CD4-positive, alpha-beta T cell (primary cell): ENCODE results near the gene PTPRK. TPM values are rescaled to one million over a fixed set of nuclear protein-coding genes. Genes with fewer than 3 reads are reported as not detected.

Source experiments
- ATAC-seq: fragments of 200-7000 bp; cut with Tn5 transposase; one replicate; pipeline ENCODE4 v1.10.0; 2022; ENCODE audit warnings: mild to moderate bottlenecking; ENCODE audit not compliant: poor library complexity
- CTCF ChIA-PET: fragments of 350-600 bp; sonication (Branson Sonifier 250); formaldehyde crosslinking; loops from one replicate; lab custom pipeline; 2021; ENCODE audit warnings: antibody characterized with exemption, inconsistent platforms; lab: Charles Lee
- POLR2A ChIA-PET: fragments of 350-600 bp; sonication (Branson Sonifier 250); formaldehyde crosslinking; loops from one replicate; lab custom pipeline; 2021; ENCODE audit warnings: antibody characterized with exemption, inconsistent platforms; lab: Charles Lee
- DNase-seq, 14 experiments: peaks; one replicate each; pipeline ENCODE4 v3.0.0-alpha.2; 2013 to 2020; ENCODE audit warnings: mixed read lengths in 2 of 14
- H3K27ac ChIP-seq, 2 donors: one replicate each; pipeline versions ENCODE4 v1.5.1 to v1.7.0; 2013; ENCODE audit warnings: low read length in 2 of 2, low read depth in 1 of 2, mild to moderate bottlenecking in 1 of 2
- H3K27me3 ChIP-seq, 2 experiments: 1 replicate in 1 of 2; 2 replicates in 1 of 2; pipeline versions ENCODE4 v1.6.1 to v1.7.0; 2013; ENCODE audit warnings: low read length in 2 of 2, control low read depth in 1 of 2, mild to moderate bottlenecking in 1 of 2, moderate library complexity in 1 of 2; ENCODE audit not compliant: insufficient read depth in 2 of 2, control insufficient read depth in 1 of 2
- H3K36me3 ChIP-seq: one replicate; pipeline ENCODE4 v1.6.1; 2013; ENCODE audit warnings: low read length, control low read depth; ENCODE audit not compliant: insufficient read depth
- H3K4me1 ChIP-seq: one replicate; pipeline ENCODE4 v1.6.1; 2013; ENCODE audit warnings: low read length, control low read depth; ENCODE audit not compliant: insufficient read depth
- H3K4me3 ChIP-seq: one replicate; pipeline ENCODE4 v1.5.1; 2013; ENCODE audit warnings: mild to moderate bottlenecking, low read length, moderate library complexity
- H3K9me3 ChIP-seq, 2 experiments: 1 replicate in 1 of 2; 2 replicates in 1 of 2; pipeline versions ENCODE4 v1.6.1 to v1.7.0; 2013; ENCODE audit warnings: low read length in 2 of 2, mild to moderate bottlenecking in 2 of 2, control low read depth in 1 of 2, moderate library complexity in 1 of 2; ENCODE audit not compliant: control insufficient read depth in 1 of 2, insufficient read depth in 1 of 2
- H3K27ac Mint-ChIP-seq: one replicate; pipeline ENCODE4 v1.8.0; 2020; ENCODE audit warnings: mixed read lengths
- H3K27me3 Mint-ChIP-seq: one replicate; pipeline ENCODE4 v1.8.0; 2021; ENCODE audit warnings: mixed read lengths
- H3K36me3 Mint-ChIP-seq: one replicate; pipeline ENCODE4 v1.8.0; 2021; ENCODE audit warnings: low read depth, mixed read lengths
- H3K4me1 Mint-ChIP-seq: one replicate; pipeline ENCODE4 v1.8.0; 2021; ENCODE audit warnings: low read depth, mixed read lengths
- H3K4me3 Mint-ChIP-seq: one replicate; pipeline ENCODE4 v1.8.0; 2020; ENCODE audit warnings: mild to moderate bottlenecking, mixed read lengths
- H3K9me3 Mint-ChIP-seq: one replicate; pipeline ENCODE4 v1.8.0; 2020; ENCODE audit warnings: mixed read lengths
- CTCF ChIP-seq: fragments of 200-600 bp; IDR thresholded peaks from one replicate; pipeline ENCODE4 v1.8.0; 2022; ENCODE audit warnings: antibody characterized with exemption, mild to moderate bottlenecking
- intact Hi-C, 2 experiments: fragments of 100-400 bp; cut with DNase I in 1 of 2; cut with micrococcal nuclease in 1 of 2; formaldehyde crosslinking; loops; one replicate each; pipeline versions ENCODE4 v1.15.1 to v1.9.0; 2023 to 2025; cut with DNase I, micrococcal nuclease
- total RNA-seq, 174 experiments: library from RNA in 2 of 174; stranded (reverse) in 2 of 174; gene quantifications; one replicate each; pipeline ENCODE4 v1.2.3 and lab custom pipeline; 2021 to 2026

Gene PTPRK
- total RNA-seq, 2 experiments from 2014 or later, result 8.4 to 10.3 TPM

- Mint-ChIP-seq H3K9me3 (peaks cover 4% of the 10 kb centered on the region), H3K36me3 (no peaks in the 10 kb centered on the region), H3K27me3 (no peaks in the 10 kb centered on the region), H3K27ac (no peak overlapping the region), H3K4me1 (no peaks in the 10 kb centered on the region), H3K4me3 (no peak overlapping the region)
- DNase-seq (no peak), ATAC-seq (no peak)
- H3K27me3 ChIP-seq, result no peaks in the 10 kb centered on the region
- no peaks in the 10 kb centered on the region for H3K4me1 ChIP-seq
- no peak for TF ChIP-seq CTCF
- H3K36me3 ChIP-seq, result no peaks in the 10 kb centered on the region
- H3K4me3 ChIP-seq, result no peak overlapping the region
- ChIA-PET POLR2A (no interaction called here), CTCF (no interaction called here)
- H3K27ac ChIP-seq, result no peak overlapping the region
- intact Hi-C loops, result no loop called here
- peaks cover 4 to 9% of the 10 kb centered on the region in 2 experiments for H3K9me3 ChIP-seq
Measured at GRCh38 chr6:128417698-128418097, 102.7 kb downstream of the PTPRK start.

GRCh38 chr6:128415387-128415786, 105.0 kb downstream of the PTPRK start:
- Mint-ChIP-seq H3K4me1 (no peaks in the 10 kb centered on the region), H3K4me3 (no peak overlapping the region), H3K27ac (no peak overlapping the region), H3K36me3 (no peaks in the 10 kb centered on the region), H3K27me3 (no peaks in the 10 kb centered on the region), H3K9me3 (peaks cover 4% of the 10 kb centered on the region)
- Histone ChIP-seq H3K9me3 (peaks cover 4 to 9% of the 10 kb centered on the region in 2 experiments), H3K36me3 (no peaks in the 10 kb centered on the region), H3K4me3 (no peak overlapping the region), H3K4me1 (no peaks in the 10 kb centered on the region), H3K27me3 (no peaks in the 10 kb centered on the region), H3K27ac (no peak overlapping the region)
- DNase-seq (no peak), ATAC-seq (no peak)
- intact Hi-C loops, result no loop called here
- ChIA-PET POLR2A (interaction anchor here (1.0 kb wide), 1 partner anchor 9 kb away, joined by 5 read pairs; no protein-coding TSS in a partner anchor), CTCF (interaction anchor here (0.6 kb wide), 1 partner anchor 869 kb away, joined by 3 read pairs; no protein-coding TSS in a partner anchor)
- TF ChIP-seq CTCF, result no peak

GRCh38 chr6:128414943-128415342, 105.5 kb downstream of the PTPRK start:
- POLR2A ChIA-PET, result interaction anchor here (1.0 kb wide), 1 partner anchor 10 kb away, joined by 5 read pairs; no protein-coding TSS in a partner anchor
- H3K4me1 Mint-ChIP-seq, result no peaks in the 10 kb centered on the region
- no peak overlapping the region for H3K27ac Mint-ChIP-seq
- H3K9me3 Mint-ChIP-seq, result peaks cover 4% of the 10 kb centered on the region
- Histone ChIP-seq H3K27ac (no peak overlapping the region), H3K27me3 (no peaks in the 10 kb centered on the region), H3K4me3 (no peak overlapping the region), H3K36me3 (no peaks in the 10 kb centered on the region), H3K9me3 (peaks cover 4 to 9% of the 10 kb centered on the region in 2 experiments), H3K4me1 (no peaks in the 10 kb centered on the region)
- CTCF ChIA-PET, result no interaction called here
- no peak for DNase-seq
- no peaks in the 10 kb centered on the region for H3K36me3 Mint-ChIP-seq
- intact Hi-C loops, result no loop called here
- TF ChIP-seq CTCF, result no peak
- ATAC-seq, result no peak
- H3K4me3 Mint-ChIP-seq, result no peak overlapping the region
- H3K27me3 Mint-ChIP-seq, result no peaks in the 10 kb centered on the region
